ENCODE data around the gene HS3ST4.

HS3ST4 gene

GRCh38 chr16:25931473-25932035 lies 239.8 kb downstream of the HS3ST4 start:
- TF ChIP-seq CTCF (IDR thresholded peaks at IDR 0.05), result no peak
- Histone ChIP-seq H3K4me2 (ENCODE audit: low read length) (no peak overlapping the region), H3K79me2 (peaks cover 13% of the 10 kb centered on the region), H3K4me1 (peaks cover 7% of the 10 kb centered on the region), H3K27ac (no peak overlapping the region), H3K27me3 (ENCODE audit: control insufficient read depth, insufficient read depth, low read length) (no peaks in the 10 kb centered on the region), H3K9me3 (ENCODE audit: control insufficient read depth, low read length) (no peaks in the 10 kb centered on the region), H2AFZ (no peak overlapping the region), H3K4me3 (ENCODE audit: low read depth, low read length) (no peak overlapping the region), H3K9ac (no peak overlapping the region), H3K36me3 (ENCODE audit: control insufficient read depth, insufficient read depth, low read length) (no peaks in the 10 kb centered on the region)

GRCh38 chr16:25941800-25942499 lies 250.2 kb downstream of the HS3ST4 start:
- no peak overlapping the region for H3K4me2 ChIP-seq (ENCODE audit: low read length)
- H3K27ac ChIP-seq, result no peak overlapping the region
- no peak overlapping the region for H3K4me3 ChIP-seq (ENCODE audit: low read depth, low read length)
- no peak overlapping the region for H3K9ac ChIP-seq
- no peak for TF ChIP-seq CTCF (IDR thresholded peaks at IDR 0.05)
- H3K36me3 ChIP-seq (ENCODE audit: control insufficient read depth, insufficient read depth, low read length), result no peaks in the 10 kb centered on the region
- peaks cover 13% of the 10 kb centered on the region for H3K79me2 ChIP-seq
- H3K4me1 ChIP-seq, result peaks cover 4% of the 10 kb centered on the region
- no peaks in the 10 kb centered on the region for H3K27me3 ChIP-seq (ENCODE audit: control insufficient read depth, insufficient read depth, low read length)
- H2AFZ ChIP-seq, result no peak overlapping the region
- no peaks in the 10 kb centered on the region for H3K9me3 ChIP-seq (ENCODE audit: control insufficient read depth, low read length)

- no peak overlapping the region for H3K4me3 ChIP-seq (ENCODE audit: low read depth, low read length)
- H3K79me2 ChIP-seq, result peaks cover 6% of the 10 kb centered on the region
- TF ChIP-seq CTCF (IDR thresholded peaks at IDR 0.05), result no peak
- H2AFZ ChIP-seq, result no peak overlapping the region
- no peak overlapping the region for H3K9ac ChIP-seq
- no peaks in the 10 kb centered on the region for H3K4me1 ChIP-seq
- H3K9me3 ChIP-seq (ENCODE audit: control insufficient read depth, low read length), result no peaks in the 10 kb centered on the region
- no peaks in the 10 kb centered on the region for H3K36me3 ChIP-seq (ENCODE audit: control insufficient read depth, insufficient read depth, low read length)
- no peak overlapping the region for H3K27ac ChIP-seq
- no peaks in the 10 kb centered on the region for H3K27me3 ChIP-seq (ENCODE audit: control insufficient read depth, insufficient read depth, low read length)
- H3K4me2 ChIP-seq (ENCODE audit: low read length), result no peak overlapping the region
Measured at GRCh38 chr16:25950586-25951281, 259.0 kb downstream of the HS3ST4 start.

- H3K4me1 ChIP-seq, result no peaks in the 10 kb centered on the region
- H3K36me3 ChIP-seq (ENCODE audit: control insufficient read depth, insufficient read depth, low read length), result no peaks in the 10 kb centered on the region
- no peak for TF ChIP-seq CTCF (IDR thresholded peaks at IDR 0.05)
- no peaks in the 10 kb centered on the region for H3K9me3 ChIP-seq (ENCODE audit: control insufficient read depth, low read length)
- no peaks in the 10 kb centered on the region for H3K27me3 ChIP-seq (ENCODE audit: control insufficient read depth, insufficient read depth, low read length)
- no peak overlapping the region for H3K9ac ChIP-seq
- no peak overlapping the region for H2AFZ ChIP-seq
- peaks cover 8% of the 10 kb centered on the region for H3K79me2 ChIP-seq
- no peak overlapping the region for H3K4me2 ChIP-seq (ENCODE audit: low read length)
- no peak overlapping the region for H3K4me3 ChIP-seq (ENCODE audit: low read depth, low read length)
- no peak overlapping the region for H3K27ac ChIP-seq
Measured at GRCh38 chr16:25951999-25952398, 260.2 kb downstream of the HS3ST4 start.
